SU-DHL-6 (cell line): ENCODE results near the gene KIZ.

ENCODE experiments used
- CTCF ChIP-seq: fragments of 200-600 bp; sonication (generic); IDR thresholded peaks from one replicate; pipeline ENCODE4 v1.5.1; 2017; ENCODE audit warnings: antibody characterized with exemption, mild to moderate bottlenecking, low read length, moderate library complexity; ENCODE audit not compliant: insufficient read depth, poor library complexity, severe bottlenecking
- EZH2phosphoT487 ChIP-seq: fragments of 200-600 bp; sonication (generic), shearing (Covaris generic); conservative IDR thresholded peaks from 2 replicates; pipeline ENCODE4 v1.6.1; 2018; ENCODE audit warnings: mild to moderate bottlenecking, antibody characterized with exemption, low read length, moderate library complexity, mixed read lengths

GRCh38 chr20:21157006-21157405 lies 31.1 kb downstream of the KIZ start:
- no peak for TF ChIP-seq CTCF
- TF ChIP-seq EZH2phosphoT487: no peak
